ENCODE data around the gene ATPAF1.
"Not testable (repeated sequence)": the region's sequence is repeated elsewhere in the genome, so short reads cannot be mapped to it uniquely, and the experiment has no call there.

ATPAF1 gene

DNA sequence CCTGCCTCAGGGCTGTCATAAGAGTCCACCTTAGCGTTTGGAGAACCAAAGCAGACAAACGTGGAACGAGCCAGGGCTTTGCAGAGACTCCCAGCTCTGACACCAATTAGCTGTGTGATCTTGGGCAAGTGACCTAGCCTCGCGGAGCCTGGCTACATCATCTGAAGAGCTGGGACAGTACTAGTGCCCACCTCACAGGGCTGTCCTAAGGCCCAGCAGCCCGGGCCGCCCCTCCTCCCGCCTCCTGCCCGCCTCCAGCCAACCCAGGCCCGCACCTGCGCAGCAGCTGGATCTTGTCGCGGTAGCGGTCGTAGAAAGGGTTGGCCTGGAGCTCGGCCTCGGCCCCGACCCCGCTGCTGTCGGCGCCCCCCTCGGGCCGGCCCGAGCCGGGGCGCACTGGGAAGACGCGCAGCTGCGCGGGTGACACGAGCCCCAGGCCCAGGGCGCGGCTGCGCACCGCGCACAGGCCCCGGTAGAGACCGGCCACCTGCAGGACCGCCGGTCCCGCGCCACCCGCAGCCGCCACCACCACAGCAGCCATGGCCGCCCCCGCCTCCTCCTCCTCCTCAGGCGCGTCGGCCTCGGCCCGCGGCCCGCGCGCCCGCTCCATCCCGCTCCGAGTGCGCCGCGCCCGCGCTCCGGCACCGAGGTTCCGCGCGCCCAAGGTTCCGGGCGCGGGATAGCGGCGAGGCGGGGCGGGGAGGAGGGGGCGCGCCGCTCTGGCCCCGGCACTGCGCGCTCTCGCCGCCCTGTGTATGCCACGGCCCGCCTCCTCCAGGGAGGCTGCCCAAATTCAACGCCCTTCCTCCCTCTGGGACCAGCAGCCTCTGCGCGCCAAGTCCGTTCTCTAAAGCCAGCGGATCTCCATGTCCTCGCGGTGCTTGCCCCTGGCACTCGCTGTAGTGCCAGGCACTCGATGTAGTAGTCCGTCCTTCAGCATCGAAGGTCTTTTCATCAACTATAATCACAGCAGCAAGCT lies at the start of gene ATPAF1:
ATPAF1 (minus strand) TSS at position 583 of the 979 bp plus-strand sequence; CDS start at position 541, 42 bp downstream.
- Histone ChIP-seq H3K27ac (ENCODE audit: low read depth, low read length) (peak within 1 kb of the TSS; percentile 73), H3K9me3 (ENCODE audit: control insufficient read depth, insufficient read depth, low read length) (no peaks in the 10 kb centered on the region), H3K4me3 (ENCODE audit: low read depth, low read length) (peak within 1 kb of the TSS; percentile 71), H3K9ac (ENCODE audit: low read depth, low read length) (peak within 1 kb of the TSS; percentile 84), H3K4me1 (ENCODE audit: control insufficient read depth, insufficient read depth, low read length) (peaks cover 25% of the 10 kb centered on the region), H3K27me3 (ENCODE audit: control insufficient read depth, insufficient read depth, low read length) (peaks cover 4% of the 10 kb centered on the region; the same call in 1 of the 2 replicates), H3K36me3 (ENCODE audit: control insufficient read depth, insufficient read depth, low read length) (peaks cover 18% of the 10 kb centered on the region)

DNA sequence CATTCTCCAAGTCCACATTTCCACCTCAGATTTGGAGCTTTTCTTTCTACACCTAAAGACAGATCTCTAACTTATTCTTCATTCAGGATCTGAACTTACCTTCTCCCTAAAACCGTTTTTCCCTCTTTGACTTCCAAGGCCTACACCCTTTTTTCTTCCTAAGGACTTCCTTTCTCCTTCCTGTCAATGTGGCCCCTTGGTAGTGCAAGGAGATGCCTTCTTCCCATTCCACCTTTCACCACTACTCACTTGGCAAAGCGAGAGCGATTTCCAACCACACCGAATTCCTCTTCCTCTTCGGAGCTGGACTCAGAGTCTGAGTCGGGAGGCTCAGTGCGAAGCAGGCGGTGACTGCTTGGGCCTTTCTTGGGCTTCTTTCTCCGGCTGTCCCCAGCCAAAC lies 49.5 kb upstream of the ATPAF1 start:
- Histone ChIP-seq H3K4me3 (ENCODE audit: low read depth, low read length) (peak overlapping the region; percentile 85), H3K9me3 (ENCODE audit: control insufficient read depth, insufficient read depth, low read length) (no peaks in the 10 kb centered on the region), H3K4me1 (ENCODE audit: control insufficient read depth, insufficient read depth, low read length) (peaks cover 16% of the 10 kb centered on the region), H3K27ac (ENCODE audit: low read depth, low read length) (no peak overlapping the region), H3K27me3 (ENCODE audit: control insufficient read depth, insufficient read depth, low read length) (no peaks in the 10 kb centered on the region), H3K36me3 (ENCODE audit: control insufficient read depth, insufficient read depth, low read length) (peaks cover 45% of the 10 kb centered on the region), H3K9ac (ENCODE audit: low read depth, low read length) (no peak overlapping the region; the same call in 1 of the 2 replicates)

- no peaks in the 10 kb centered on the region for H3K27me3 ChIP-seq (ENCODE audit: control insufficient read depth, insufficient read depth, low read length)
- H3K9ac ChIP-seq (ENCODE audit: low read depth, low read length): no peak overlapping the region
- H3K36me3 ChIP-seq (ENCODE audit: control insufficient read depth, insufficient read depth, low read length): peaks cover 67% of the 10 kb centered on the region
- no peak overlapping the region for H3K27ac ChIP-seq (ENCODE audit: low read depth, low read length)
- H3K9me3 ChIP-seq (ENCODE audit: control insufficient read depth, insufficient read depth, low read length): no peaks in the 10 kb centered on the region
- H3K4me1 ChIP-seq (ENCODE audit: control insufficient read depth, insufficient read depth, low read length): peaks cover 16% of the 10 kb centered on the region
- H3K4me3 ChIP-seq (ENCODE audit: low read depth, low read length): no peak overlapping the region
Measured at GRCh38 chr1:46714976-46715375, 46.8 kb upstream of the ATPAF1 start.

GRCh38 chr1:46708121-46708520 lies 40.0 kb upstream of the ATPAF1 start:
- Histone ChIP-seq H3K36me3 (ENCODE audit: control insufficient read depth, insufficient read depth, low read length) (peaks cover 89% of the 10 kb centered on the region), H3K27ac (ENCODE audit: low read depth, low read length) (no peak overlapping the region), H3K9me3 (ENCODE audit: control insufficient read depth, insufficient read depth, low read length) (no peaks in the 10 kb centered on the region), H3K4me3 (ENCODE audit: low read depth, low read length) (no peak overlapping the region), H3K27me3 (ENCODE audit: control insufficient read depth, insufficient read depth, low read length) (no peaks in the 10 kb centered on the region), H3K4me1 (ENCODE audit: control insufficient read depth, insufficient read depth, low read length) (no peaks in the 10 kb centered on the region), H3K9ac (ENCODE audit: low read depth, low read length) (no peak overlapping the region)

DNA sequence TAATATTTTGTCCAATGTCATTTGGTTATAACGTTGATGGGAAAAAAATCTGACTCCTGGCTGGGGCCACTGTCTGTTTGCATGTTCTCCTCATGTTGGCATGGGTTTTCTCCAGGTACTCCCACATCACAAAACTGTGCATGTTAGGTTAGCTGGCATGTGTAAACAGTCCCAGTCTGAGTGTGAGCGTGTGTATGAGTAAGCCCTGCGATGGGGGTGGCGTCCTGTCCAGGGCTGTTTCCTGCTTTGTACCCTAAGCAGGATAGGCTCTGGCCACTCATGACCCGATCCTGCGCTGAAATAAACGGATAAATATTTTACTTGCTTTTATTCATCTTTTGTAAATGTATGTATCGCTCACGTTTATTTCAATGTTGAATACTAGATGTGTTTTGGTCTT lies 37.2 kb upstream of the ATPAF1 start:
- peaks cover 87% of the 10 kb centered on the region for H3K36me3 ChIP-seq (ENCODE audit: control insufficient read depth, insufficient read depth, low read length)
- H3K27ac ChIP-seq (ENCODE audit: low read depth, low read length): no peak overlapping the region
- no peak overlapping the region for H3K9ac ChIP-seq (ENCODE audit: low read depth, low read length)

DNA sequence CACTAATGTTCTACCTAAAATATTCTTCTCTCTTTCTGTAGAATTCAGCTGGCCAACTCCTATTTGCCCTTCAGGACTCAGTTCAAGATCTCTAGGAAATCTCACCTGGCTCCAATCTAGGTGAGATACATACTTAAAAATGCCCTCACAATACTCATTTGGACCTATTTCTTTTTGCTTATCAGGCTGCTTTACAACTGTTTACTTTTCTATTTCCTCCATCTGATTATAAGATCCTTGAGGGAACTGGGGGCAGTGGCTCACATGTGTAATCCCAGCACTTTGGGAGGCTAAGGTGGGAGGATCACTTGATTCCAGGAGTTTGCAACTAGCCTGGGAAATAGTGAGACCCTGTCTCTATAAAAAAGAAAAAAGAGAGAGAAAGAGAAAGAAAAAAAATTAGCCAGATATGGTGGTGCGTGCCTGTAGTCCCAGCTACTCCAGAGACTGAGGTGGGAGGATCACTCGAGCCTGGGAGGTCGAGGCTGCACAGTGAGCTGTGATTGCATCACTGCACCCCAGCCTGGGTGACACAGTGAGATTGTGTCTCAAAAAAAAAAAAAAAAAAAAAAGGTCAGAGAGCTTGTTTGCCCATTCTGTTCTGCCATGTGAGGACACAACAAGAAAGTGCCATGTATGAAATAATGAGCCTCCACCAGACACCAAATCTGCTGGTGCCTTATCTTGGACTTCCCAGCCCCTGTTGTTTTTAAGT lies 35.9 kb upstream of the ATPAF1 start:
- H3K4me3 ChIP-seq (ENCODE audit: low read depth, low read length): no peak overlapping the region
- no peaks in the 10 kb centered on the region for H3K4me1 ChIP-seq (ENCODE audit: control insufficient read depth, insufficient read depth, low read length)
- no peaks in the 10 kb centered on the region for H3K27me3 ChIP-seq (ENCODE audit: control insufficient read depth, insufficient read depth, low read length)
- H3K9me3 ChIP-seq (ENCODE audit: control insufficient read depth, insufficient read depth, low read length): no peaks in the 10 kb centered on the region
- H3K27ac ChIP-seq (ENCODE audit: low read depth, low read length): no peak overlapping the region
- H3K9ac ChIP-seq (ENCODE audit: low read depth, low read length): no peak overlapping the region
- peaks cover 85% of the 10 kb centered on the region for H3K36me3 ChIP-seq (ENCODE audit: control insufficient read depth, insufficient read depth, low read length)

More for the DNA sequence above, 37.2 kb upstream of the ATPAF1 start:
- Histone ChIP-seq H3K4me3 (ENCODE audit: low read depth, low read length) (no peak overlapping the region), H3K9me3 (ENCODE audit: control insufficient read depth, insufficient read depth, low read length) (no peaks in the 10 kb centered on the region), H3K27me3 (ENCODE audit: control insufficient read depth, insufficient read depth, low read length) (no peaks in the 10 kb centered on the region), H3K4me1 (ENCODE audit: control insufficient read depth, insufficient read depth, low read length) (no peaks in the 10 kb centered on the region)

- Histone ChIP-seq H3K36me3 (ENCODE audit: control insufficient read depth, insufficient read depth, low read length) (peaks cover 71% of the 10 kb centered on the region), H3K9me3 (ENCODE audit: control insufficient read depth, insufficient read depth, low read length) (no peaks in the 10 kb centered on the region), H3K9ac (ENCODE audit: low read depth, low read length) (no peak overlapping the region), H3K27ac (ENCODE audit: low read depth, low read length) (no peak overlapping the region), H3K4me1 (ENCODE audit: control insufficient read depth, insufficient read depth, low read length) (no peaks in the 10 kb centered on the region), H3K4me3 (ENCODE audit: low read depth, low read length) (no peak overlapping the region), H3K27me3 (ENCODE audit: control insufficient read depth, insufficient read depth, low read length) (no peaks in the 10 kb centered on the region)
Measured at GRCh38 chr1:46699666-46700065, 31.5 kb upstream of the ATPAF1 start.

GRCh38 chr1:46697053-46697452 lies 28.9 kb upstream of the ATPAF1 start:
- Histone ChIP-seq H3K27ac (ENCODE audit: low read depth, low read length) (no peak overlapping the region), H3K36me3 (ENCODE audit: control insufficient read depth, insufficient read depth, low read length) (peaks cover 56% of the 10 kb centered on the region), H3K27me3 (ENCODE audit: control insufficient read depth, insufficient read depth, low read length) (no peaks in the 10 kb centered on the region), H3K4me1 (ENCODE audit: control insufficient read depth, insufficient read depth, low read length) (no peaks in the 10 kb centered on the region), H3K4me3 (ENCODE audit: low read depth, low read length) (no peak overlapping the region), H3K9ac (ENCODE audit: low read depth, low read length) (no peak overlapping the region), H3K9me3 (ENCODE audit: control insufficient read depth, insufficient read depth, low read length) (no peaks in the 10 kb centered on the region)

GRCh38 chr1:46694676-46695075 lies 26.5 kb upstream of the ATPAF1 start:
- H3K27ac ChIP-seq (ENCODE audit: low read depth, low read length); H3K4me3 ChIP-seq (ENCODE audit: low read depth, low read length); H3K9me3 ChIP-seq (ENCODE audit: control insufficient read depth, insufficient read depth, low read length); H3K9ac ChIP-seq (ENCODE audit: low read depth, low read length); H3K4me1 ChIP-seq (ENCODE audit: control insufficient read depth, insufficient read depth, low read length); H3K27me3 ChIP-seq (ENCODE audit: control insufficient read depth, insufficient read depth, low read length): not testable (repeated sequence)
- H3K36me3 ChIP-seq (ENCODE audit: control insufficient read depth, insufficient read depth, low read length): peaks cover 65% of the 10 kb centered on the region

DNA sequence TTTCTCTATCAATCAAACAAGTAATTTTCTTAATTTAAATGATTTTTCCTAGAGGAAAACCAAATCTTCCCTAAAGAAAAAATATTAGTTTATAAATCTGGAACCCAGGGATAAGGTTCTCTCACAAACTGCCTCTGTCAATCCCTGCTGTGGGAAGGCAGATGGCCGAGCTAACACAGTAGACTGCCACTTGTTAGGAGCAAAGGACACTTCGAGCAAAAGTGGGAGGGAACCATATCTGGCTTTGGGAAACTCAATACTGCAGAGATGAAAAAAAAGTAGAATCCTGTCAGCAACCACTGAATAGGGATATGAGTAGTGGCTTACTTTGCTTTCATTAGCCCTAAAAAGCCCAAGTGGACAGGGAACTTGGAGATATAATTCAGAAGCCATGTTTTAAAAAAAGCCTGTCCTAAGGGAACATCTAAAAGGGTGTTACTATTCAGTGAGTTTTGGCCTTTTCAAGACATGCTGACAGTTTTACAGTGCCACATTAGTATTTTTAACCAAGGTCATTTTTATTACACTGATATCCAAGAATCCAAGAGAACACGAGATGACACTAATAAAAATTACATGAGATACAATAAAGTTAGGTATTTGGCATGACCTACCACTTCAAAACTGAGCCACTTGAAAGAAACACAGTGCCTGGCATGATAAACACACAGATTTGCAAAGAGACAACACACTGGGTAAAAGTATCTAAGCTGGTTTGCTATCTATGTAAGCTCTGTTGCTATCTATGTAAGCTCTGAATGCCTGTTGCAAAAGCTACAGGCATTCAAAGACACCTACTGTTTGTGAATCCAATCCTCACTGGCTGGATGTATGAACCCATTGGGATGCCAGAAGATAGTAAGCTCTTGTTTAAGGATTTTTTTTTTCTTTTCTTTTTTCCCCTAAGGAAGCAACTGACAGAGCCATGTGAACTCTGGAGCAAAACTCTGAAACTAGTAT lies 24.9 kb upstream of the ATPAF1 start:
- H3K4me1 ChIP-seq (ENCODE audit: control insufficient read depth, insufficient read depth, low read length): no peaks in the 10 kb centered on the region
- no peaks in the 10 kb centered on the region for H3K27me3 ChIP-seq (ENCODE audit: control insufficient read depth, insufficient read depth, low read length)
- no peak overlapping the region for H3K4me3 ChIP-seq (ENCODE audit: low read depth, low read length)
- H3K36me3 ChIP-seq (ENCODE audit: control insufficient read depth, insufficient read depth, low read length): peaks cover 70% of the 10 kb centered on the region
- no peaks in the 10 kb centered on the region for H3K9me3 ChIP-seq (ENCODE audit: control insufficient read depth, insufficient read depth, low read length)
- H3K27ac ChIP-seq (ENCODE audit: low read depth, low read length): no peak overlapping the region
- H3K9ac ChIP-seq (ENCODE audit: low read depth, low read length): no peak overlapping the region

Data from HUES48 (cell line).